HEK293 (cell line): ENCODE results near the gene PPARG.

ENCODE experiments used
- CTCF ChIA-PET: fragments of 350-600 bp; formaldehyde crosslinking; extraction: SDS; loops from one replicate; lab custom pipeline; 2021; ENCODE audit warnings: antibody characterized with exemption; lab: Yijun Ruan, JAX
- POLR2A ChIA-PET: fragments of 300-600 bp; formaldehyde crosslinking; extraction: SDS; loops from one replicate; lab custom pipeline; 2020; ENCODE audit warnings: antibody characterized with exemption, inconsistent platforms; lab: Yijun Ruan, JAX
- H3K27ac ChIP-seq: fragments of 200-500 bp; sonication (Bioruptor generic); 2 replicates; pipeline ENCODE4 v1.5.1; 2014; ENCODE audit warnings: low read depth, low read length, control low read depth, inconsistent platforms; ENCODE audit errors: extremely low read depth
- H3K36me3 ChIP-seq, 2 experiments: fragments of 200-500 bp in 1 of 2; sonication (Bioruptor generic) in 1 of 2; 1 replicate in 1 of 2; 2 replicates in 1 of 2; pipeline ENCODE4 v1.5.1; 2014 to 2017; ENCODE audit warnings: inconsistent platforms in 2 of 2, low read length in 2 of 2; ENCODE audit not compliant: control insufficient read depth in 2 of 2, insufficient read depth in 1 of 2
- H3K4me1 ChIP-seq: fragments of 200-500 bp; sonication (Bioruptor generic); 2 replicates; pipeline ENCODE4 v1.5.1; 2014; ENCODE audit warnings: mild to moderate bottlenecking, low read length, inconsistent platforms; ENCODE audit not compliant: control insufficient read depth, insufficient read depth
- H3K4me3 ChIP-seq: 2 replicates; pipeline ENCODE4 v1.5.1; 2011; ENCODE audit warnings: low read depth, mild to moderate bottlenecking, control low read depth, low read length, moderate library complexity
- H3K9me3 ChIP-seq: fragments of 200-500 bp; sonication (Bioruptor generic); 2 replicates; pipeline ENCODE4 v1.5.1; 2014; ENCODE audit warnings: low read depth, low read length, inconsistent platforms; ENCODE audit not compliant: control insufficient read depth, insufficient read depth
- GLIS1 ChIP-seq: fragments of 450-650 bp; formaldehyde crosslinking; IDR thresholded peaks from 2 replicates; pipeline ENCODE4 v1.5.1; 2016; ENCODE audit warnings: missing biosample characterization, missing genetic modification characterization
- MEIS1 ChIP-seq: sonication (generic); formaldehyde crosslinking; IDR thresholded peaks from 2 replicates; pipeline ENCODE4 v1.8.1; 2022; ENCODE audit warnings: missing genetic modification reagents, mild to moderate bottlenecking, borderline replicate concordance
- OVOL3 ChIP-seq: fragments of 450-650 bp; formaldehyde crosslinking; IDR thresholded peaks from 2 replicates; pipeline ENCODE4 v1.5.1; 2016; ENCODE audit warnings: missing biosample characterization, missing genetic modification characterization
- PRDM10 ChIP-seq: fragments of 450-650 bp; formaldehyde crosslinking; IDR thresholded peaks from 2 replicates; pipeline ENCODE4 v1.5.1; 2016; ENCODE audit warnings: missing biosample characterization, missing genetic modification characterization
- PRDM6 ChIP-seq: fragments of 450-650 bp; formaldehyde crosslinking; IDR thresholded peaks from 2 replicates; pipeline ENCODE4 v1.5.1; 2017; ENCODE audit warnings: missing biosample characterization, missing genetic modification characterization
- SCRT1 ChIP-seq: fragments of 450-650 bp; formaldehyde crosslinking; IDR thresholded peaks from 2 replicates; pipeline ENCODE4 v1.5.1; 2016; ENCODE audit warnings: missing biosample characterization, missing genetic modification characterization, borderline replicate concordance
- ZBTB17 ChIP-seq: fragments of 450-650 bp; formaldehyde crosslinking; IDR thresholded peaks from 2 replicates; pipeline ENCODE4 v1.5.1; 2016; ENCODE audit warnings: missing biosample characterization, missing genetic modification characterization
- ZNF121 ChIP-seq: fragments of 450-650 bp; formaldehyde crosslinking; IDR thresholded peaks from 2 replicates; pipeline ENCODE4 v1.5.1; 2016; ENCODE audit warnings: missing biosample characterization, missing genetic modification characterization
- ZNF133 ChIP-seq: fragments of 450-650 bp; formaldehyde crosslinking; IDR thresholded peaks from 2 replicates; pipeline ENCODE4 v1.5.1; 2016; ENCODE audit warnings: missing biosample characterization, missing genetic modification characterization
- ZNF146 ChIP-seq: fragments of 450-650 bp; formaldehyde crosslinking; IDR thresholded peaks from 2 replicates; pipeline ENCODE4 v1.5.1; 2016; ENCODE audit warnings: missing biosample characterization, missing genetic modification characterization
- ZNF155 ChIP-seq: fragments of 450-650 bp; formaldehyde crosslinking; IDR thresholded peaks from 2 replicates; pipeline ENCODE4 v1.5.1; 2016; ENCODE audit warnings: missing biosample characterization, missing genetic modification characterization
- ZNF157 ChIP-seq: fragments of 450-650 bp; formaldehyde crosslinking; IDR thresholded peaks from 2 replicates; pipeline ENCODE4 v1.5.1; 2016; ENCODE audit warnings: missing biosample characterization, missing genetic modification characterization
- ZNF274 ChIP-seq, 2 experiments: fragments of 200-500 bp in 1 of 2; fragments of 450-650 bp in 1 of 2; sonication (Bioruptor generic) in 1 of 2; formaldehyde crosslinking in 1 of 2; IDR thresholded peaks; 2 replicates each; pipeline versions ENCODE4 v1.5.1 to v1.6.1; 2014 to 2016; ENCODE audit warnings: borderline replicate concordance in 1 of 2, inconsistent platforms in 1 of 2, low read length in 1 of 2, missing biosample characterization in 1 of 2, missing genetic modification characterization in 1 of 2
- ZNF362 ChIP-seq: fragments of 450-650 bp; formaldehyde crosslinking; IDR thresholded peaks from 2 replicates; pipeline ENCODE4 v1.5.1; 2016; ENCODE audit warnings: missing biosample characterization, missing genetic modification characterization
- ZNF501 ChIP-seq: fragments of 450-650 bp; formaldehyde crosslinking; IDR thresholded peaks from 2 replicates; pipeline ENCODE4 v1.5.1; 2016; ENCODE audit warnings: missing biosample characterization, missing genetic modification characterization
- ZNF514 ChIP-seq: fragments of 450-650 bp; formaldehyde crosslinking; IDR thresholded peaks from 2 replicates; pipeline ENCODE4 v1.5.1; 2016; ENCODE audit warnings: missing biosample characterization, missing genetic modification characterization
- ZNF530 ChIP-seq: fragments of 450-650 bp; formaldehyde crosslinking; IDR thresholded peaks from 2 replicates; pipeline ENCODE4 v1.5.1; 2016; ENCODE audit warnings: low read depth, missing biosample characterization, missing genetic modification characterization
- ZNF549 ChIP-seq: fragments of 450-650 bp; IDR thresholded peaks from 2 replicates; pipeline ENCODE4 v1.5.1; 2018; ENCODE audit warnings: missing biosample characterization, missing genetic modification characterization, mild to moderate bottlenecking, inconsistent platforms, moderate library complexity
- ZNF654 ChIP-seq: fragments of 450-650 bp; formaldehyde crosslinking; IDR thresholded peaks from 2 replicates; pipeline ENCODE4 v1.5.1; 2016; ENCODE audit warnings: low read depth, missing biosample characterization, missing genetic modification characterization
- ZSCAN18 ChIP-seq: fragments of 450-650 bp; formaldehyde crosslinking; IDR thresholded peaks from 2 replicates; pipeline ENCODE4 v1.5.1; 2016; ENCODE audit warnings: missing biosample characterization, missing genetic modification characterization

Gene PPARG

GRCh38 chr3:12301513-12301912 lies 12.6 kb downstream of the PPARG start:
- CTCF ChIA-PET: interaction anchor here (0.6 kb wide), 1 partner anchor 163 kb away, joined by 3 read pairs; no protein-coding TSS in a partner anchor
- H3K4me1 ChIP-seq: peaks cover 4% of the 10 kb centered on the region; the same call in 1 of the 2 replicates
- no peaks in the 10 kb centered on the region for H3K9me3 ChIP-seq
- TF ChIP-seq ZNF549 (tag by site-specific recombination) (no peak), ZNF362 (tag by site-specific recombination) (no peak), GLIS1 (tag by site-specific recombination) (no peak), ZNF274 (IDR thresholded peaks at IDR 0.05; ENCODE audit: low read length) (no peak), ZNF274 (tag by site-specific recombination; IDR thresholded peaks at IDR 0.05; ENCODE audit: borderline replicate concordance) (no peak)
- TF ChIP-seq, all 188 proteins: peak for 0
- Histone ChIP-seq H3K27ac (no peak overlapping the region), H3K4me3 (no peak overlapping the region), H3K36me3 (no peaks in the 10 kb centered on the region)
- POLR2A ChIA-PET: no interaction called here

- POLR2A ChIA-PET: no interaction called here
Measured at GRCh38 chr3:12302564-12302963, 13.7 kb downstream of the PPARG start.

DNA sequence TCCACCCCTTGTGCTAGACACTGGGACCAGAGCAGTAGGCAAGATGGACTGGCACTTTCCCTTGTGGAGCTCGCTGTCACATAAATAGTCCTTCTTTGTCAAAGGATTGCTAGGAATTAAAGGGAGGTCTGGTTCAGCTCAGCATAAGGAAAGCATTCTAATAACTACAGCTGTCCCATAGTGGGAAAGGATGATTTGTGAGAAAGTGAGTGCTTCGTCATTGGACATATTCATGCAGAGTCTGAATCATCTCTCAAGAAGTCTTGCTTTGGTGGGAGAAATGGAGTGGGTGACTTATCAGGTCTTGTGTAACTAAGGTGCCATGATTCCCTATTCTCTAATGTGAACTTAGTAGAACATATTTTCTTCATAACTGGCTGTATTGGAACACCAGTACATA lies 14.7 kb downstream of the PPARG start:
- ChIA-PET CTCF (no interaction called here), POLR2A (interaction anchor here (1.6 kb wide), 1 partner anchor 10 kb away, joined by 3 read pairs; no protein-coding TSS in a partner anchor)
- peaks cover 4% of the 10 kb centered on the region; the same call in 1 of the 2 replicates for H3K4me1 ChIP-seq
- H3K4me3 ChIP-seq: no peak overlapping the region
- no peaks in the 10 kb centered on the region for H3K9me3 ChIP-seq
- no peak overlapping the region for H3K27ac ChIP-seq
- H3K36me3 ChIP-seq: no peaks in the 10 kb centered on the region
- TF ChIP-seq ZNF530 (tag by site-specific recombination) (no peak), ZBTB17 (tag by site-specific recombination) (0 out of 2 replicates have a peak, but pooled peaks have one; percentile 23), OVOL3 (tag by site-specific recombination) (no peak)

More at GRCh38 chr3:12302564-12302963, 13.7 kb downstream of the PPARG start:
- H3K4me1 ChIP-seq: peaks cover 4% of the 10 kb centered on the region; the same call in 1 of the 2 replicates
- CTCF ChIA-PET: no interaction called here
- no peaks in the 10 kb centered on the region for H3K36me3 ChIP-seq
- TF ChIP-seq ZSCAN18 (tag by site-specific recombination) (no peak), PRDM10 (tag by site-specific recombination) (peak; percentile 73)
- H3K27ac ChIP-seq: no peak overlapping the region
- H3K4me3 ChIP-seq: no peak overlapping the region
- H3K9me3 ChIP-seq: no peaks in the 10 kb centered on the region

- POLR2A ChIA-PET: interaction anchor here (1.6 kb wide), 1 partner anchor 9 kb away, joined by 3 read pairs; no protein-coding TSS in a partner anchor
- peaks cover 3% of the 10 kb centered on the region; the same call in 1 of the 2 replicates for H3K4me1 ChIP-seq
- H3K36me3 ChIP-seq: no peaks in the 10 kb centered on the region
- CTCF ChIA-PET: no interaction called here
- no peaks in the 10 kb centered on the region for H3K9me3 ChIP-seq
- no peak overlapping the region for H3K27ac ChIP-seq
- H3K4me3 ChIP-seq: no peak overlapping the region
- TF ChIP-seq ZNF146 (tag by site-specific recombination) (no peak), PRDM6 (tag by site-specific recombination) (no peak), ZNF501 (tag by site-specific recombination) (no peak), ZNF157 (no peak), ZNF514 (no peak), ZNF155 (tag by site-specific recombination) (no peak), ZNF654 (no peak), ZNF133 (tag by site-specific recombination) (no peak), MEIS1 (CRISPR knock-in tag) (no peak), SCRT1 (no peak), ZNF121 (tag by site-specific recombination) (no peak)
Measured at GRCh38 chr3:12303993-12304392, 15.1 kb downstream of the PPARG start.
